ENCODE measurements around the gene GRAMD2A. TPM values are rescaled to one million over a fixed set of nuclear protein-coding genes. Genes with fewer than 3 reads are reported as not detected.
"Not testable (repeated sequence)": the region's sequence is repeated elsewhere in the genome, so short reads cannot be mapped to it uniquely, and the experiment has no call there.

GRAMD2A gene
- total RNA-seq, 1 donor from 2014 or later: not detected

DNA sequence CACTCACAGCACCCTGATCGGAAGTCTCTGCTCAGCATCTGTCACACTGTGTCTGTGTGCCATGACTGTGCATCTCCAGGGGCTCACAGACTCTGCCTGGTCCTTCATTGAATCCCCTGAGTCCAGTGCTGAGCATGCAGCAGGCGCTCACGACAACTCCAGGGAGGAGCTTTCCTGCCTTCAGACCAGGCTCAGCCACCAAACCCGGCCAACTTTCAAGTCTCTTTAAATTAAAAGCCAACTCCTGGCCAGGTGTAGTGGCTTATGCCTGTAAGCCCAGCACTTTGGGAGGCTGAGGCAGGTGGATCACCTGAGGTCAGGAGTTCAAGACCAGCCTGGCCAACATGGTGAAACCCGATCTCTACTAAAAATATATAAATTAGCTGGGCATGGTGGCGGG, 24.2 kb downstream of the GRAMD2A start:
- intact Hi-C loops (cut with DNase I): no loop called here
- peak in 1 of 2 donors; percentile 34 for DNase-seq (ENCODE audit: low spot score in 2 of 2)
- Histone ChIP-seq H3K9me3 (no peaks in the 10 kb centered on the region), H3K4me3 (no peak overlapping the region), H3K4me1 (no peaks in the 10 kb centered on the region), H3K27ac (no peak overlapping the region), H3K27me3 (no peaks in the 10 kb centered on the region), H3K36me3 (no peaks in the 10 kb centered on the region)
- no peak for TF ChIP-seq CTCF (IDR thresholded peaks at IDR 0.05)

DNA sequence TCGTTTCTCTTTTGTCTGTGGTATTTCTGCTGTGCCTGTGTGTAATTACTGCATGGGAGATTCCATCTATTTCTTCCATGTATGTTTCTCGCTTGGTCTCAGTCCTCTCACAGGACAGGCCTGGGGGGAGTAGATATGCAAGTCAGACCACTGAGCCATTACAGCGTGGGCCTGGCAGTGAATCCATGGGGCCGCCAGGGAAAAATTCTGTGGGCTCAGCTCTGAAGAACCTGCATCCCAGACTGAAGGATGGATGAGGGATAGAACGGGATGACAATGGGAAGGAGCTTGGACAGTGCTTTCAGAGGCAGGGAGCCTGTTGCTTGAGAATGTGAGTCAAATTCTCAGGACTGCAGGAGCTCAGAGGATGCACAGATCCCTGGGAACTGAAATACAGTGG, 24.8 kb downstream of the GRAMD2A start:
- TF ChIP-seq CTCF (IDR thresholded peaks at IDR 0.05): no peak
- Histone ChIP-seq H3K9me3 (no peaks in the 10 kb centered on the region), H3K4me1 (no peaks in the 10 kb centered on the region), H3K36me3 (no peaks in the 10 kb centered on the region), H3K4me3 (no peak overlapping the region), H3K27me3 (no peaks in the 10 kb centered on the region), H3K27ac (no peak overlapping the region)
- no peak for DNase-seq (ENCODE audit: low spot score in 2 of 2)
- intact Hi-C loops (cut with DNase I): no loop called here

DNA sequence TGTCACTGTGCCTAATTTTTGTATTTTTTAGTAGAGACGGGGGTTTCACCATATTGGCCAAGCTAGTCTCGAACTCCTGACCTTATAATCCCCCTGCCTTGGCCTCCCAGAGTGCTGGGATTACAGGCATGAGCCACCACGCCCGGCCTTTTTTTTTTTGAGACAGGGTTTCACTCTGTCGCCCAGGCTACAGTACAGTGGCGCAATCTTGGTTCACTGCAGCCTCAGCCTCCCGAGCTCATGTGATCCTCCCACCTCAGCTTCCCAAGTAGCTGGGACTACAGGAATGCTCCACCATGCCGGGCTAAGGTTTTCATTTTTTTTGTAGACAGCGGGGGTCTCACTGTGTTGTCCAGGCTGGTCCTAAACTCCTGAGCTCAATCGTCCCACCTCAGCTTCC, 25.6 kb downstream of the GRAMD2A start:
- intact Hi-C loops (cut with DNase I); H3K27ac ChIP-seq; DNase-seq (ENCODE audit: low spot score in 2 of 2); H3K4me3 ChIP-seq; H3K27me3 ChIP-seq; H3K4me1 ChIP-seq; H3K36me3 ChIP-seq; H3K9me3 ChIP-seq: not testable (repeated sequence)

GRCh38 chr15:72170691-72171090, 26.9 kb downstream of the GRAMD2A start:
- Histone ChIP-seq H3K9me3 (no peaks in the 10 kb centered on the region), H3K27me3 (no peaks in the 10 kb centered on the region), H3K27ac (no peak overlapping the region), H3K36me3 (no peaks in the 10 kb centered on the region), H3K4me3 (no peak overlapping the region), H3K4me1 (no peaks in the 10 kb centered on the region)
- no peak for TF ChIP-seq CTCF (IDR thresholded peaks at IDR 0.05)
- intact Hi-C loops (cut with DNase I): no loop called here
- DNase-seq (ENCODE audit: low spot score in 2 of 2): no peak

- Histone ChIP-seq H3K4me1 (no peaks in the 10 kb centered on the region), H3K36me3 (no peaks in the 10 kb centered on the region), H3K27ac (no peak overlapping the region), H3K9me3 (no peaks in the 10 kb centered on the region), H3K4me3 (no peak overlapping the region), H3K27me3 (no peaks in the 10 kb centered on the region)
- no peak for DNase-seq (ENCODE audit: low spot score in 2 of 2)
- intact Hi-C loops (cut with DNase I): no loop called here
- TF ChIP-seq CTCF (IDR thresholded peaks at IDR 0.05): no peak
Observed at GRCh38 chr15:72169921-72170611, 27.5 kb downstream of the GRAMD2A start.

- Histone ChIP-seq H3K36me3 (no peaks in the 10 kb centered on the region), H3K4me3 (no peak overlapping the region), H3K4me1 (no peaks in the 10 kb centered on the region), H3K9me3 (no peaks in the 10 kb centered on the region), H3K27ac (no peak overlapping the region), H3K27me3 (no peaks in the 10 kb centered on the region)
- DNase-seq (ENCODE audit: low spot score in 2 of 2): no peak
- intact Hi-C loops (cut with DNase I): no loop called here
- TF ChIP-seq CTCF (IDR thresholded peaks at IDR 0.05): no peak
Observed at GRCh38 chr15:72169236-72169920, 28.2 kb downstream of the GRAMD2A start.
